ENCODE results near the gene RAB3D. TPM values are rescaled to one million over a fixed set of nuclear protein-coding genes. Genes with fewer than 3 reads are reported as not detected.
"Not testable (repeated sequence)": the region's sequence is repeated elsewhere in the genome, so short reads cannot be mapped to it uniquely, and the experiment has no call there.

RAB3D gene
- polyA plus RNA-seq, 1 experiment: 12.0 TPM

- H3K27me3 ChIP-seq (ENCODE audit: control insufficient read depth, insufficient read depth, low read length): no peaks in the 10 kb centered on the region
- no peak for TF ChIP-seq CTCF (IDR thresholded peaks at IDR 0.05; ENCODE audit: insufficient read depth, low read depth, low read length)
- ChIA-PET CTCF (no interaction called here), POLR2A (no interaction called here)
- DNase-seq (ENCODE audit: low read depth): no peak
- H3K4me3 ChIP-seq (ENCODE audit: low read depth, low read length): no peak overlapping the region
- peaks cover 24% of the 10 kb centered on the region for H3K36me3 ChIP-seq (ENCODE audit: control insufficient read depth, insufficient read depth, low read length)
These were observed 20.0 kb upstream of the RAB3D start for GRCh38 chr19:11359421-11359820.

- ChIA-PET CTCF (no interaction called here), POLR2A (no interaction called here)
- DNase-seq (ENCODE audit: low read depth): no peak
- no peak for TF ChIP-seq CTCF (IDR thresholded peaks at IDR 0.05; ENCODE audit: insufficient read depth, low read depth, low read length)
- Histone ChIP-seq H3K36me3 (ENCODE audit: control insufficient read depth, insufficient read depth, low read length) (peaks cover 11% of the 10 kb centered on the region), H3K4me3 (ENCODE audit: low read depth, low read length) (no peak overlapping the region), H3K27me3 (ENCODE audit: control insufficient read depth, insufficient read depth, low read length) (no peaks in the 10 kb centered on the region)
These were observed 17.5 kb upstream of the RAB3D start for GRCh38 chr19:11356676-11357550.

GRCh38 chr19:11356074-11356397 is 16.6 kb upstream of the RAB3D start:
- H3K36me3 ChIP-seq (ENCODE audit: control insufficient read depth, insufficient read depth, low read length): peaks cover 5% of the 10 kb centered on the region; the same call in 1 of the 2 replicates
- CTCF ChIA-PET: no interaction called here
- H3K27me3 ChIP-seq (ENCODE audit: control insufficient read depth, insufficient read depth, low read length): no peaks in the 10 kb centered on the region
- POLR2A ChIA-PET: no interaction called here
- TF ChIP-seq CTCF (IDR thresholded peaks at IDR 0.05; ENCODE audit: insufficient read depth, low read depth, low read length): no peak
- no peak for DNase-seq (ENCODE audit: low read depth)
- peak overlapping the region; percentile 62 for H3K4me3 ChIP-seq (ENCODE audit: low read depth, low read length)

GRCh38 chr19:11355160-11356073 is 16.0 kb upstream of the RAB3D start, which contains the start of gene PLPPR2:
PLPPR2 (plus strand) TSS chr19:11355432; CDS start chr19:11357674, 2,242 bp downstream.
- DNase-seq (ENCODE audit: low read depth): peak; percentile 47
- POLR2A ChIA-PET: no interaction called here
- H3K36me3 ChIP-seq (ENCODE audit: control insufficient read depth, insufficient read depth, low read length): peaks cover 5% of the 10 kb centered on the region; the same call in 1 of the 2 replicates
- CTCF ChIA-PET: no interaction called here
- TF ChIP-seq CTCF (IDR thresholded peaks at IDR 0.05; ENCODE audit: insufficient read depth, low read depth, low read length): no peak
- peak within 1 kb of the TSS; percentile 62 for H3K4me3 ChIP-seq (ENCODE audit: low read depth, low read length)
- no peaks in the 10 kb centered on the region for H3K27me3 ChIP-seq (ENCODE audit: control insufficient read depth, insufficient read depth, low read length)

GRCh38 chr19:11354102-11354501 is 14.6 kb upstream of the RAB3D start:
- POLR2A ChIA-PET: not testable (repeated sequence)

More at GRCh38 chr19:11354102-11354501, 14.6 kb upstream of the RAB3D start:
- CTCF ChIA-PET; H3K4me3 ChIP-seq (ENCODE audit: low read depth, low read length); H3K27me3 ChIP-seq (ENCODE audit: control insufficient read depth, insufficient read depth, low read length); DNase-seq (ENCODE audit: low read depth); H3K36me3 ChIP-seq (ENCODE audit: control insufficient read depth, insufficient read depth, low read length): not testable (repeated sequence)

Data from BJ (cell line).